Muscle of back (tissue), 11 donors: ENCODE data around the gene PRKCB. TPM values are rescaled to one million over a fixed set of nuclear protein-coding genes. Genes with fewer than 3 reads are reported as not detected.
"Not testable (repeated sequence)": the region's sequence is repeated elsewhere in the genome, so short reads cannot be mapped to it uniquely, and the experiment has no call there.

Experiments used
- DNase-seq, 3 donors: peaks; one replicate each; pipeline versions ENCODE4 v3.0.0 to v3.0.0-alpha.2; 2013
- polyA plus RNA-seq, 10 donors: library from polyadenylated mRNA; unstranded; fragments of 120-200 nt; gene quantifications; one replicate each; pipeline ENCODE4 v1.2.1, GENCODE V29; 2013; ENCODE audit not compliant: insufficient read length in 10 of 10

The PRKCB gene
- polyA plus RNA-seq, 10 donors, result 1.2 to 3.6 (median 1.7) TPM

DNA sequence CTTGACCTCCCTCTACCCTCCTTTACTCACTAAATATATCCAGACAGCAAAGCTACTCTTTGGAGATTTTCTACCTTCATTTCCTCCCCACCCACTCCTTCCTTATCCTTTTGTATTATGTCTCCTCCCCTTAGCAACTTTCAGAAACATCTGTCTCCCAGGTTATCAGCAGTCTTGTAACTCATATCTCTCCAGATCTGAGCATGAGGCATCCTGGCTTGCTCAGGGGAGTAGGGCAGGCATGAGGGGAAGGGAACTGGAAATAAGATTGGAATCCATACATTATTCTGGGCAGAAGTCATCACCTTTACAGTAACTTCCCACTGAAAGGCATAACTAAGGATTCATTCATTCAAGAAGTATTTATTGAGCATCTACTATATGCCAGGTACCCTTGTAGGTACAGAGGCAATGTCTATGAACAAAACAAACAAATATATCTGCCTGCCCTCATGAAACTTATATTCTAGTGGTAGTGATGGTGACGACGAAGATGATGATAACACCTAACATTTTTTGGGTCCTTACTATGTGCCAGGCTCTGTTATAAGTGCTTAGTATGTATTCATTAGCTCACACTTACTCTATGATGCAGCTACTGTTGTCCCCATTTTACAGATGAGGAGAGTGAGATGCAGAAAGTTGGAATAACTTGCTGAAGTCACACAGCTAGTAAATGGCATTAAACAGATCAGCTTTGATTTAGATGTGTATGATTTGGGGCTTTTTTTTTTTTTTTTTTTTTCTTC is 296.4 kb downstream of the PRKCB start:
- DNase-seq, result no peak

DNA sequence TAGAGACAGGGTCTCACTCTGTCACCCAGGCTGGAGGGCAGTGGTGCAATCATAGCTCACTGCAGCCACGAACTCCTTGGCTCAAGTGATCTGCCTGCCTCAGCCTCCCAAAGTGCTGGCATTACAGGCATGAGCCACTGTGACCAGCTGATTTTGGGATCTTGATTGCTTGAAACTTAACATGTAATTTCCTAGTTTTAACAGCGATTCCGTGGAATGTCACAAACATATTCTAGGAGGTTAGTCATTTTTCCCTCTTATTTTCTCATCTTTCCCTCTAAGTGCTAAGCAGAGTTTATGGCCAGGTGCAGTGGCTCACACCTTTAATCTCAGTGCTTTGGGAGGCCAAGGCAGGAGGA is 297.0 kb downstream of the PRKCB start:
- DNase-seq, result no peak

DNA sequence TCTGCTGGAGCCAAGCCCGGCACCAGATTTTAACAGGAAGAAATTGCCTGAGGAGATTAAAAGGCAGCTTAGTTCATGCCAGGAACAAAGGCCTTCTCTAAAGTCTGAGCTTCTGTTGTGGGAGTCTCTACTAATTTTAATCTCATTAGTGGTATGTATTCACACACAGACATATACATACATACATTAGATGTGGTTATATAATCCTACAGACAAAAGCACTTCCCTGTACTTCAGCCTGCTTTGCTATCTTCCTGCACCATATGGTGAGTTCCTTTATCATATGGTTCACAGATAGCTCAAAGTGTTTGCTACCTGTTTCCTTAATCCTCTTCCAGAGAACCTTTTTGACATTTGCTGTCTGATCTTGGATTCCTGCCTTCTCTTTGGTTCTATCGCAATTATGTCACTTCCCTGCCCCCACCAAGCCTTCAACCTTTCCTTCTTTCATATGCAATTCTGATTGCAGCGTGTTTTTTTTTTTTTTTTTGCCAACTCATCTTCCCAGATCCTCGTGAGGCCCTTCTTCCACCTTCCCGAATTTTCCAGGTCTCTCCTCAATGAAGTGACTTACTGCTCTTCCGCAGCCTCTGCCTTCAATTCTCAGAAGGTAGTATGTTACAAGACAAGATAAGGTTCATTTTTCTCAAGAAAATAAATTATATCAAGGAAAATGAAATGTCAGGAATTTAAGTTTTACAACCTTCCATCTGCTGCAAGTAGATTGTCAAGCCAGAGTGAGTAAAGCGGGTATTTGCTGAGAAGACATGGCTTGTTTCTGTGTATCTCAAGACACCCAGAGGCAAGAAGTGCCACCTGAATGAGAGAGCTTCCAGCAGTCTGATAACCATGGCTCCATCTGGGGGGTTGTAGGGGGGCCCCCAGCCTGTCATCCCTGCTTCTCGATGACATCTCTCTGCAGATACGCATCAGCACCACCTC is 300.1 kb downstream of the PRKCB start:
- DNase-seq, result no peak

DNA sequence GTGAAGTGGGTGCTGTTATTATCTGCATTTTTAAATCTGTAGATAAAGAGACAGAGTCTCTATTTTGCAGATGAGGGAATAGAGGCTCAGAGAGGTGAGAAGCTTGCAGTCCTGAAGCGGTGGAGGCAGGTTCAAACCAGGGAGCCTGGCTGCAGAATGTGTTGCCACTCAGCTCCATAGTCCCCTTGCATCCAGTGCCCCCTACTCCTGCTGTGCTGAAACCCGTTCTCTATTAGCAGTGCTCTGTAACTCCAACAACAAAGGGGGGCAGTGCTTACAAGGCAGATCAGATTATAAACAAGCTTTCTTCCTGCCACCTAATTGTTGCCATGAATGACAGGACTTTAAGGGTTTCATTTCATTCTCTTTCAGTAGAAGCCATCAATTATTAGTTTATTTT is 302.2 kb downstream of the PRKCB start:
- no peak for DNase-seq

DNA sequence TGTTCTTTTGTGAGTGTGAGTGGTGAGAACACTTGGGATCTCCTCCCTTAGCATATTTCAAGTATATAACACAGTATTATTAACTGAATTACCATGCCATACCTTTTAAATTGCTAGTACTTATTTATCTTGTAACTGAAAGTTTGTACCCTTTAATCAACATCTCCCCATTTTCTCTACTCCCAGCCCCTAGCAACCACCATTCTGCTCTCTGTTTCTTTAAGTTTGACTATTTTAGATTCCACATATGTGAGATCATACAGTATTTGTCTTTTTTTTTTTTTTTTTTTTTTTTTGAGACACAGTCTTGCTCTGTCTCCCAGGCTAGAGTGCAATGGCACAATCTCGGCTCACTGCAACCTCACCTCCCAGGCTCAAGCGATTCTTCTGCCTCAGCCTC is 302.8 kb downstream of the PRKCB start:
- no peak for DNase-seq

DNA sequence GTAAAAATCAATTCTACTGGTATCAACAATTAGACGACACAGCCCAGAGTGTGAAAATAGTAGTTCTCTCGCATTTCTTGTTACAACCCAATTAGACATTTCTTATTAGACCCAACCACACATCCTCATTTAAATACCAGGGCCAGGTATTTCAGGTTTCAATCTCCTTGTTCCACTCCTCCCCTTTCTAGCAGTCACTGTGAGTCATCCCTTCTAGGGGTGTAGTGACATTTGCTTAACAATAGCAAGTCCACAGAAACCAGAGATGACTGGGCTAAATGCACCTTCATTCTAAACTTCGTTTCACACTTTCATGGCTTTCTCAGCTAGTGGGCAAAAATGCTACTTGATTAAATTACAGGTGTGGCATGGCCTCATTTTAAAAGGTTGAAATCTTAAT is 303.5 kb downstream of the PRKCB start:
- DNase-seq, result no peak

DNA sequence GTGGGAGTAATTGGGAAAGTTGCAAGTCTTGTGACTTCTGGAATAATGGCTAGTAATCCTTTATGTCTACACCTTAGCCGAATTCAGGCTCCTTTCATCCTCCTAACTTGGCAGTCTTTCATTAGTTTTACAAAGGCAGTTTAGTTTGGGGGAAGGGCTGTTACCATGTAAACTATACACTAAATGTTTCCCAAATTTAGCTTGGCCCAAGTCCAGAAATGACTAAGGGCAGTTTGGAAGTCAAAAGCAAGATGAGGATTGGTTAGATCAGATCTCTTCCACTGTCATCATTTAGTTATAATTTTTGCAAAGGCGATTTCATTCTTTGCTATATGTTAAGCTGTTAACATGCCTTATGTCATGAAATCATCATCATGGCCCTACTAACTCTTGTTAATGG is 304.9 kb downstream of the PRKCB start:
- DNase-seq, result no peak

DNA sequence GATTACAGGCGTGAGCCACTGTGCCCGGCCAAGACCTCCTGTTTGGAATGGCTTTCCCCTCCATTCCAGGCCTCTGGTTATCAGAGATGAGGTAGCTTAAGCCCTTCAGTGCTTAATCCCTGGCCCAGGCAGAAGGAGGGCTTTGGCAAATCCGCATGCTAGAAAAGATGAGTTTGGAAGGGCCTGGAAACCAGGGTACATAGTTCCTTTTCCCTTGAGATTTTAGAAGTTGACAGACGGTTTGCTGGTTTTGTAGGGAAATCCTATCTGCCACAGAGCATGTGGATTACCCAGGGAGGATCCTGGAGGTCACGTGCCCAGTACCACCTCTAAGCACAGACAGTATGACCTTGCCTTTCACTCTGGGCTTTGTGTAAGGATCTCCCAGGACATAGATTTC is 305.7 kb downstream of the PRKCB start:
- no peak for DNase-seq

DNA sequence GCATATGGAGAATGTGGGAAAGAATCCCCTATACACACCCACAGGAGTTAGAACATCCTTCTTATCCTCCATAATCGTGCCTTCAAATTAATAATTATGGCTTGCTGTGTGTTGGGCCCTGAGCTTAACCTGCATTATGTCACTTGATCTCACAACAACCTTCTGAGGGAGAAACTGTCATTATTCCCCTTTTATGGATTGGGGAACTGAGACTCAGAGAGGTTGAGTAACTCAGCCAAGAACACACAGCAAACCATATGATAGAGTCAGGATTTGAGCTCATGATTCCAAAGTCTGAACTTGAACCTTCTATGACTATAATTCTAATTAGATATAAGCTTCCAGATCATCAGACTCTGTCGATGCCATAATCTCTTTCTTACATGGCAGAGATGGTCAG is 306.1 kb downstream of the PRKCB start:
- no peak for DNase-seq

DNA sequence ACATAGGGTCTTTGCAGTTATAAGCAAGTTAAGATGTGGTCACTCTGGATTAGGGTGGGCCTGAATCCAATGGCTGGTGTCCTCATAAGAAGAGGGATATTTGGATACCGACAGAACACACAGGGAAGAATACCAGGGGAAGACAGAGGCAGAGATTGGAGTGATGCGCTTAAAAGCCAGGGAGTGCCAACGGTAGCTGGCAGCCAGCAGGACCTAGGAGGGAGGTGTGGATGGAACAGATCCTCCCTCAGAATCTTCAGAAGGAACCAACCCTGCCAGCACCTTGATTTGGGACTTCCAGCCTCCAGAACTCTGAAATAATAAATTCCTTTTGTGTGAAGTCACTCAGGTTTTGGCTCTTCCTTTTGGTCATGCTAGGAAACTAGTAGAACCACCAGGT is 310.1 kb downstream of the PRKCB start:
- DNase-seq, result no peak

DNA sequence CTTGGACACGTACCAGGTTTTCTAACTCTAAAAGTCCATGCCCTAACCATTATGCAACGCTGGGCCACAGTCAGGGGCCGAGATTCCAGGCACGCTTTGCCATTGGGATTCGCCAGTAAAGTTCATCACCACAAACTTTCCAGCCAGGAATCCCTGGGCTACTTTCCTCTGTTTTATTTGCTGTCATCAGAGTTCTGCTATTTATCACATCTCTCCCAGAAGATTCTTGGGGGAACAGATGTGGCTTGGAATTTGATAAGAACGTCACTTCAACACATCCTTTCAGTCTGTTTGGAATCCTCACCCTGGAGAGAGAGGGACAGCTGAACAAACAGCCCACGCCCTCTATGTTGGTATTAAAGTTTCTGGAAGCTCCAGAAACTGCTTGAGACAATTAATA is 310.7 kb downstream of the PRKCB start:
- DNase-seq, result no peak

DNA sequence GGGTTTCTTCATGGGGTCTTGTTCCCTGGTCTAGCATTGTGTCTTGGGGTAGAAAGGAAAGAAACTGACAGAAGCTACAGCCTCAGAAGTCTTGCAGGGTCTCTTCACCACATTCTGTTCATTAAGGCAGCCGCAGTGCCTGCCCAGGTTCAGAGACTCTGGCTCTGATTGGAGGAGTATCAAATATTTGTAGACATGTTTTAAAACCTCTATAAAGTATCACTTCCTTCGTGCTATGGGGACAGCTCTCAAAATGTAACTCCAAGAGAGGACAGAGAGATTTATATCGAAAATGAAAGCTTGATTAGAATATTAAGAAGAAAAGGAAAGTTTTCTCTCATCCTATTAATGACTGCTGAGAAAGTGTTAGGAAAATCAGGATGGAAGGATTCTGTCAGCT is 313.3 kb downstream of the PRKCB start:
- DNase-seq, result no peak

DNA sequence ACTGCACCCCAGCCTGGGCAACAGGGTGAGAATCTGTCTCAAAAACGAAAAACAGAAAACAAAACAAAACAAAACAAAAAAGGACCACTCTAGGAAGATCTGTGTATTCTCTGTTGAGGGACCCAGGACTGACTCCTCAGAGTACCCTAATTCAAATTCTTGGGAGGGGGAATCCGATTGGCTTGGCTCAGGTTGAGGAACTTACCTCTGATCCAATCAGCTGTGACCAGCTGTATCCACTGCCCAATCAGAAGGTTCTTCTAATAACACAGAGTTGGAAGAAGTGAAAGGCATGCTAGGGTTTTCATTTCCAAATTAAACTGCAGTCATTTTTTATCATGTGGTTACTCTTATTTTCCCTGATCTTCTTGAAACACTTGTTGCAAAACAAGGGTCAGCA is 314.5 kb downstream of the PRKCB start:
- no peak for DNase-seq

DNA sequence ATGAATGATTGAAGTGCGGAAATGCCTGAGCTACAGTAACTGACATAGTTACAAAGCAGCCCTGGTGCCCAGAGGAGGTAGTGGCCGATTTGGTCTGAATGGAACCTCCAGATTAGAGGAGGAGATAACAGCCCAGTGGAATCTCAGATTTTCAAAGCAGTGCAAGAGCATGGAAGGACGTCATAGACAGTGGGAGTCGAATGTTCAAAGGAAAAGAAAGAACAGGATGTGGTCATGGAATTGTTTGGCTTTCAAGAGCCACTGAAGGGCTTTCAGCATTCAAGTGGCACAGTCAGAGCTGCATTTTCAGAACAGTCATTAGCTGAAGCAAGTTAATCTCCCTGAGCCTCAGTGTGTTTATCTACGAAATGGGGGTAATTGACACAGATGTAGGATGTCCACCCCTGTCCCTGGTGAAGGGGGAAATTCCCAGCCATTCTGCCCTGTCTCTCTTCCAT is 315.7 kb downstream of the PRKCB start:
- DNase-seq, result no peak

DNA sequence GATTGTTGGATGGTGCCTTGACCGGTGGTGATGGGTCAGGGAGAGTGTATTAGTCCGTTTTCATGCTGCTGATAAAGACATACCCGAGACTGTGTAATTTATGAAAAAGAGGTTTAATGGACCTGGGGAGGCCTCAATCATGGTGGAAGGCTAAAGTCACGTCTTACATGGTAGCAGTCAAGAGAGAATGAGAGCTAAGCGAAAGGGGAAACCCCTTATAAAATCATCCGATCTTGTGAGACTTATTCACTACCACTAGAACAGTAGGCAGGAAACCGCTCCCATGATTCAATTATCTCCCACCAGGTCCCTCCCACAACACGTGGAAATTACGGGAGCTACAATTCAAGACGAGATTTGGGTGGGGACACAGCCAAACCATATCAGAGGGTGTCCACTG is 316.3 kb downstream of the PRKCB start:
- DNase-seq, result not testable (repeated sequence)

DNA sequence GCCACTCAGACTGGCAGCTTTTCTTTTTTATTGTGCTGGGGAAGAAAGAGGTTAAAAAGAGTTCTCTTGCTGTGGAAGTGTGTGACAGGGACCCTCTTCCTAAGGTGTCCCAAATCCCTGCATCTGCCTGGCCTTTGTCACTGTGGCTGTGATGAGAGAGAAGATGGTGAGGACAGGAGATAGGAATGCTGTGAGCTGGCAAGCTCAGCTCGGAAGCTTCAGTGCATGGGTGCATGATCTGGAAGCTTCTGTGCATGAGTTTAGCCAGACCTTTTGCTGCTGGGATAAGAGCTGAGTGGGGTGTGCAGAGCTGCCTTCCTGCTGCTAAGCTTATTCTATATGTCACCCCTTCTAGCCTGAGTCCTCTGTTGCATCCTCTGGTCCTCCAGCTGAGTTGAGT is 317.0 kb downstream of the PRKCB start:
- DNase-seq, result no peak

DNA sequence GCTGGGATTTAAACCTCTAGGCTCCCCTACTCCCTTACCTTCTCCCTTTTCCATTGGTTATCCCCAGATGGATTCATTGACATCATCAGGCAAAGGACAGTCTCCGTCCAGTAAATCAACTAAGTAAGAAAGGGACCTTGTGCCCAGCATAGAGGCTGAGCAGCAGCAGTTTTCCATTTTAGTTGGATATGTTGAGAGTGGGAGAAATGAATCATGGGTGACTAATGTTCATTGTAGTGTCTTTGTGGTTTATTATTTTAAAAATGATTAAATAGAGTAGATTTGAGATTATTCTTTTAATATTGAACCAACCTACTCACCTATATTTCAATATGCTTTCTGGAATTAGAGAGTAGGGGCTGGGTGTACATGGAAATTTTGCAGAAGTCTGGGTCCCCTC is 321.0 kb downstream of the PRKCB start:
- DNase-seq, result no peak

DNA sequence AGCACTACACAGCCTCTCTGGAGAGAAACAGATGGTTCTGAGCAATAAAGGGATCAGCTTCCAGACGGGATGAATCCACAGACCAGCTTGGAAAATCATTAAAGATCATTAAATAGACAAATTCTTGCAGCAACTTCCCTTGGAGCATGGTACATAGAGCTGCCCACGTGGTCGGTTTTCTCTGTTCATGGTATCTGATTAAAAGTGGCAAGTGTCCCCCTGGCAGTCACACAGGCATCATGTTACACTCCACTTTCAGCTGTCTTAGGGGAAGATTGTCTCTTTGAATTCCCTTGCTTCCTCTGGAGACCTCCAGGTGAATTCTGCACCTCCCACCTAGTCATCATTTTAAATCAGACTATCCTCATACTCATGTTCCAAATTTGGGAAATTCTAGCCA is 328.2 kb downstream of the PRKCB start:
- DNase-seq, result no peak

DNA sequence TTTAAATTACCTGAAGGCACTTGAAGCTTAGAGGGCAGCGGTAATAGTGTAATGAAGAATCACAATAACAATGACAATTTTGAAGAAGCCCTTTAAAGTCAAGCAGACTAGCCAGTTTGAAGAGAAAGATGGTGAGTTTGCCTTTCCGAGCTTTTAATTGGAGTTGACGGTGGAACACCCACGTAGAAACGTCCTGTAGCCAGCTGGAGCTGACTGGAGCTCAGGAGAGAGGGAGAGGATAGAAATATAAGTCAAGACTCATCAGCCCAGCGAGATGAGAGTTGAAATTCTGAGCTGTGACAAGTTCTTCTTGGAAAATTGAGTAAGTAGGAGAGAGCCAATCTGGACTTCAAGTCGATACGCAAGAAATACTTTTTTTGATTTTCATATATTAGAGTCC is 328.6 kb downstream of the PRKCB start:
- DNase-seq, result no peak

DNA sequence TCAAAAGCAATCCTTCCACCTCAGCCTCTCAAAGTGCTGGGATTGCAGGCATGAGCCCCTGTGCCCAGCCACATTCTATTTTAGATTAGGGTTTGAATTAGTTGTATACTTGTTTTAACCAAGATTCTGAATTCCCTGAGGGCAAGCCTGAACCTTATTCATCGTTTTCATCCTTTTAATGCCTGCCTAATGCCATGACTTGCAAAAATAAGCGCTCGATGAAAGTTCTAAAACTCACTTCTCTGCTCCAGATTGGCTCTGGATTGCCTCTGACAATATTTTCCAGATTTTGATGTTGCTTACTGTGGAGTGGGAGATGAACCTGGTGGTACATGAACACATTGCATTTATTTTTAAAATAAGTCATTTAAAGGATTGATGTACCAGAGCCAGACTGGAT is 329.5 kb downstream of the PRKCB start:
- DNase-seq, result no peak

DNA sequence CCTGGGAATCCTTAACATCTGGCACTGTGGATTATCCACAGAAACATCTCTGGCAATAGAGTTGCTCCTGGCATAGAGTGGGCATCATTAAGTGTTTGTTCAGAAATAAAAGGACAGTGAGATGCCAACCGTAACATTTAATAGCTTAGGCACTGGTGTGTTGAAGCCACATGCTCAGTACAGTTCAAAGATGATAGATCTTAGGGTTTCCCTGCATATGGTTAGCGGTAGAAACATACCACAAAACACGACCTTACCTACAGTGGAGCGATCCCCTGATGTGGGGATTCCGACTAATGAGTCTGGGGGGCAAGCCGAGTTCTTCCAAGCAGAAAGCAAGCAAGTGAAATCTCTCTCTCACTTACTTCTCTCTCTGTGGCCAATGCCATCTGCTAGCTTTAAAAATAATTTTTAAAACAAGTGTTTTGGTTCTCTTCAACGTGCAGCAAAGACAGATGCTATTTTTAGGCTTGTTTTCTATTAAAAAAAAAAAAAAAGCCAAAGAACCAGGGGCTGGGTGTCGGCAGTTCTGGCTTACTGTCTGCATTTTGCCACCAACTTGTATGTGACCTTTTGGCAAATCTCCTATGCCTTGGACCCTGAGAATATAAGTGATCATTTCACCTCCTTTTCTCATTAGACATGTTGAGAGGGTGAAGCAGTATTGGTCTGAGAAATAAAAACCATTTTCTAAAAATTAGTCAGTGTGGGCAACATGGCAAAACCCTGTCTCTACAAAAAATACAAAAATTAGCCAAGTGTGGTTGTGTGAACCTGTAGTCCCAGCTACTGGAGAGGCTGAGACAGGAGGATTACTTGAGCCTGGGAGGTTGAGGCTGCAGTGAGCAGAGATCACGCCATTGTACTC is 331.1 kb downstream of the PRKCB start:
- no peak for DNase-seq

DNA sequence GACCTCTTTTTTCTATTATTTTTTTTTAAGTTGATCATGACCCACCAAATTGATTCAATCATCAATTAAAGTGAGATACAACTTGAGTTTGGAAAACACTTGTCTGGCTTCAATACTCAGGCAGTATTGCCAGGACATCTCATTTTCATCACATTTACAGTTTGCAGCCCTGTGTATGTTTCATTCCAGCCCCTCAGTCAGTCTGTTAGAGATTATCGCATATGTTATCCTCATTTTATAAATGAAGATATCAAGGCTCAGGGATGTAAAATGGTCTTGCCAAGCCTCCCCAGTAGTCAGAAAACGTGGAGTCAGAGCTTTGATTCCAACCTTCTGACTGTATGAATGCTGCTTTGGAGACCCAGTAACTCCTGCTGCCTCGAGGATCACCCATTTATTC is 333.1 kb downstream of the PRKCB start:
- DNase-seq, result no peak
